ENCODE results near the gene FAM149A.

FAM149A gene

DNA sequence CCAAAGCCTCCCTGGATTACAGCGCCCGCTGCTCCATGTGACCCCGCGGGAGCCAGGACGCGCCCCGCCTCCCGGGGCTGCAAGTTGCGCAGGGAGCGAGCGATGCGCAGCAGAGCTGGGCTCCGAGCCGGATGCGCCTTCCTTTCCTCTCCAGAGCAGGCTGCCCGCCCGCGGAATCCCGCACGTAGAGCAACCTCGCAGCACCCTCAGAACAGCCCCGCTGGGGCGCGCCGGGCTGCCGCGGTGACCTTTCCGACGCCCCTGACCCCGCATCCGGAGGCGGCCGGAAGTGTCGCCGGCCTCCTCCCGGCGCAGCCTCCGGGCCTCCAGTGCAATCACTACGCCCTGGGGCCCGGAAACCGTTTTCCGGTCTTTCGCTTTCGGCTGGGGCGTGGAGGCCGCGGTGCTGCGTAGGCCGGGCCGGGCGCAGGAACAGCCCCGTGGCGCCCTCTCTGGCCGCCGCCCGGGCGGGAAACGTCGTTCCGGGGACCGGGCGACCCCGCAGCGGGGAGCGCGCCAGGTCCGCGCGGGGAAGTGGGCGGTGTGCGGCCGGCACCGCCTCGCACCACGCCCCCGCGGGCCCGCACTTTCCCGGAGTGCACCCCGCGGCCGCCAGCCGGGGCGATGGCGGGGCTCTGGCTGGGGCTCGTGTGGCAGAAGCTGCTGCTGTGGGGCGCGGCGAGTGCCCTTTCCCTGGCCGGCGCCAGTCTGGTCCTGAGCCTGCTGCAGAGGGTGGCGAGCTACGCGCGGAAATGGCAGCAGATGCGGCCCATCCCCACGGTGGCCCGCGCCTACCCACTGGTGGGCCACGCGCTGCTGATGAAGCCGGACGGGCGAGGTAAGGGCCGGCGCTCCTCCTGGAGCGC is 86.9 kb downstream of the FAM149A start, which contains the start of gene CYP4V2 (continued):
- TF ChIP-seq ZNF175 (tag by site-specific recombination; IDR thresholded peaks at IDR 0.05) (no peak), ZNF561 (tag by site-specific recombination; IDR thresholded peaks at IDR 0.05; ENCODE audit: borderline replicate concordance) (no peak; the same call in 1 of the 2 replicates), ZNF394 (tag by site-specific recombination; IDR thresholded peaks at IDR 0.05; ENCODE audit: borderline replicate concordance) (peak; percentile 43; the same call in 1 of the 2 replicates), ZNF174 (tag by site-specific recombination; IDR thresholded peaks at IDR 0.05) (no peak), ZNF132 (tag by site-specific recombination; IDR thresholded peaks at IDR 0.05; ENCODE audit: borderline replicate concordance) (no peak), ZNF37A (tag by site-specific recombination; IDR thresholded peaks at IDR 0.05) (no peak), ZNF514 (tag by site-specific recombination; IDR thresholded peaks at IDR 0.05) (no peak), ZNF239 (tag by site-specific recombination; IDR thresholded peaks at IDR 0.05) (no peak), SP2 (tag by site-specific recombination; IDR thresholded peaks at IDR 0.05) (peak; percentile 73), ZNF677 (tag by site-specific recombination; IDR thresholded peaks at IDR 0.05) (no peak), ZNF112 (tag by site-specific recombination; IDR thresholded peaks at IDR 0.05) (no peak), ZFP41 (tag by site-specific recombination; IDR thresholded peaks at IDR 0.05; ENCODE audit: borderline replicate concordance) (no peak), ZFP3 (tag by site-specific recombination; IDR thresholded peaks at IDR 0.05; ENCODE audit: low read depth) (no peak), ZNF202 (tag by site-specific recombination; IDR thresholded peaks at IDR 0.05; ENCODE audit: borderline replicate concordance) (no peak), ZSCAN16 (tag by site-specific recombination; IDR thresholded peaks at IDR 0.05) (no peak), MZF1 (tag by site-specific recombination; IDR thresholded peaks at IDR 0.05; ENCODE audit: borderline replicate concordance) (no peak), ZNF114 (tag by site-specific recombination; IDR thresholded peaks at IDR 0.05) (no peak), ZNF221 (tag by site-specific recombination; IDR thresholded peaks at IDR 0.05; ENCODE audit: borderline replicate concordance) (no peak)
- TF ChIP-seq, protein P1, sequence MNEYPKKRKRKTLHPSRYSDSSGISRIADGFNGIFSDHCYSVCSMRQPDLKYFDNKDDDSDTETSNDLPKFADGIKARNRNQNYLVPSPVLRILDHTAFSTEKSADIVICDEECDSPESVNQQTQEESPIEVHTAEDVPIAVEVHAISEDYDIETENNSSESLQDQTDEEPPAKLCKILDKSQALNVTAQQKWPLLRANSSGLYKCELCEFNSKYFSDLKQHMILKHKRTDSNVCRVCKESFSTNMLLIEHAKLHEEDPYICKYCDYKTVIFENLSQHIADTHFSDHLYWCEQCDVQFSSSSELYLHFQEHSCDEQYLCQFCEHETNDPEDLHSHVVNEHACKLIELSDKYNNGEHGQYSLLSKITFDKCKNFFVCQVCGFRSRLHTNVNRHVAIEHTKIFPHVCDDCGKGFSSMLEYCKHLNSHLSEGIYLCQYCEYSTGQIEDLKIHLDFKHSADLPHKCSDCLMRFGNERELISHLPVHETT (tag by site-specific recombination; IDR thresholded peaks at IDR 0.05) = no peak
- TF ChIP-seq, protein P2, sequence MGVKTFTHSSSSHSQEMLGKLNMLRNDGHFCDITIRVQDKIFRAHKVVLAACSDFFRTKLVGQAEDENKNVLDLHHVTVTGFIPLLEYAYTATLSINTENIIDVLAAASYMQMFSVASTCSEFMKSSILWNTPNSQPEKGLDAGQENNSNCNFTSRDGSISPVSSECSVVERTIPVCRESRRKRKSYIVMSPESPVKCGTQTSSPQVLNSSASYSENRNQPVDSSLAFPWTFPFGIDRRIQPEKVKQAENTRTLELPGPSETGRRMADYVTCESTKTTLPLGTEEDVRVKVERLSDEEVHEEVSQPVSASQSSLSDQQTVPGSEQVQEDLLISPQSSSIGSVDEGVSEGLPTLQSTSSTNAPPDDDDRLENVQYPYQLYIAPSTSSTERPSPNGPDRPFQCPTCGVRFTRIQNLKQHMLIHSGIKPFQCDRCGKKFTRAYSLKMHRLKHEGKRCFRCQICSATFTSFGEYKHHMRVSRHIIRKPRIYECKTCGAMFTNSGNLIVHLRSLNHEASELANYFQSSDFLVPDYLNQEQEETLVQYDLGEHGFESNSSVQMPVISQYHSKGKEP (tag by site-specific recombination; IDR thresholded peaks at IDR 0.05) = no peak
- TF ChIP-seq, protein P3, sequence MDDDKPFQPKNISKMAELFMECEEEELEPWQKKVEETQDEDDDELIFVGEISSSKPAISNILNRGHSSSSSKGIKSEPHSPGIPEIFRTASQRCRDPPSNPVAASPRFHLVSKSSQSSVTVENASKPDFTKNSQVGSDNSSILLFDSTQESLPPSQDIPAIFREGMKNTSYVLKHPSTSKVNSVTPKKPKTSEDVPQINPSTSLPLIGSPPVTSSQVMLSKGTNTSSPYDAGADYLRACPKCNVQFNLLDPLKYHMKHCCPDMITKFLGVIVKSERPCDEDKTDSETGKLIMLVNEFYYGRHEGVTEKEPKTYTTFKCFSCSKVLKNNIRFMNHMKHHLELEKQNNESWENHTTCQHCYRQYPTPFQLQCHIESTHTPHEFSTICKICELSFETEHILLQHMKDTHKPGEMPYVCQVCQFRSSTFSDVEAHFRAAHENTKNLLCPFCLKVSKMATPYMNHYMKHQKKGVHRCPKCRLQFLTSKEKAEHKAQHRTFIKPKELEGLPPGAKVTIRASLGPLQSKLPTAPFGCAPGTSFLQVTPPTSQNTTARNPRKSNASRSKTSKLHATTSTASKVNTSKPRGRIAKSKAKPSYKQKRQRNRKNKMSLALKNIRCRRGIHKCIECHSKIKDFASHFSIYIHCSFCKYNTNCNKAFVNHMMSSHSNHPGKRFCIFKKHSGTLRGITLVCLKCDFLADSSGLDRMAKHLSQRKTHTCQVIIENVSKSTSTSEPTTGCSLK (tag by site-specific recombination; IDR thresholded peaks at IDR 0.05) = no peak
- TF ChIP-seq, protein P4, sequence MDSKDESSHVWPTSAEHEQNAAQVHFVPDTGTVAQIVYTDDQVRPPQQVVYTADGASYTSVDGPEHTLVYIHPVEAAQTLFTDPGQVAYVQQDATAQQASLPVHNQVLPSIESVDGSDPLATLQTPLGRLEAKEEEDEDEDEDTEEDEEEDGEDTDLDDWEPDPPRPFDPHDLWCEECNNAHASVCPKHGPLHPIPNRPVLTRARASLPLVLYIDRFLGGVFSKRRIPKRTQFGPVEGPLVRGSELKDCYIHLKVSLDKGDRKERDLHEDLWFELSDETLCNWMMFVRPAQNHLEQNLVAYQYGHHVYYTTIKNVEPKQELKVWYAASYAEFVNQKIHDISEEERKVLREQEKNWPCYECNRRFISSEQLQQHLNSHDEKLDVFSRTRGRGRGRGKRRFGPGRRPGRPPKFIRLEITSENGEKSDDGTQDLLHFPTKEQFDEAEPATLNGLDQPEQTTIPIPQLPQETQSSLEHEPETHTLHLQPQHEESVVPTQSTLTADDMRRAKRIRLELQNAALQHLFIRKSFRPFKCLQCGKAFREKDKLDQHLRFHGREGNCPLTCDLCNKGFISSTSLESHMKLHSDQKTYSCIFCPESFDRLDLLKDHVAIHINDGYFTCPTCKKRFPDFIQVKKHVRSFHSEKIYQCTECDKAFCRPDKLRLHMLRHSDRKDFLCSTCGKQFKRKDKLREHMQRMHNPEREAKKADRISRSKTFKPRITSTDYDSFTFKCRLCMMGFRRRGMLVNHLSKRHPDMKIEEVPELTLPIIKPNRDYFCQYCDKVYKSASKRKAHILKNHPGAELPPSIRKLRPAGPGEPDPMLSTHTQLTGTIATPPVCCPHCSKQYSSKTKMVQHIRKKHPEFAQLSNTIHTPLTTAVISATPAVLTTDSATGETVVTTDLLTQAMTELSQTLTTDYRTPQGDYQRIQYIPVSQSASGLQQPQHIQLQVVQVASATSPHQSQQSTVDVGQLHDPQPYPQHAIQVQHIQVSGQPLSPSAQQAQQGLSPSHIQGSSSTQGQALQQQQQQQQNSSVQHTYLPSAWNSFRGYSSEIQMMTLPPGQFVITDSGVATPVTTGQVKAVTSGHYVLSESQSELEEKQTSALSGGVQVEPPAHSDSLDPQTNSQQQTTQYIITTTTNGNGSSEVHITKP (tag by site-specific recombination; IDR thresholded peaks at IDR 0.05) = no peak
- TF ChIP-seq, protein P5, sequence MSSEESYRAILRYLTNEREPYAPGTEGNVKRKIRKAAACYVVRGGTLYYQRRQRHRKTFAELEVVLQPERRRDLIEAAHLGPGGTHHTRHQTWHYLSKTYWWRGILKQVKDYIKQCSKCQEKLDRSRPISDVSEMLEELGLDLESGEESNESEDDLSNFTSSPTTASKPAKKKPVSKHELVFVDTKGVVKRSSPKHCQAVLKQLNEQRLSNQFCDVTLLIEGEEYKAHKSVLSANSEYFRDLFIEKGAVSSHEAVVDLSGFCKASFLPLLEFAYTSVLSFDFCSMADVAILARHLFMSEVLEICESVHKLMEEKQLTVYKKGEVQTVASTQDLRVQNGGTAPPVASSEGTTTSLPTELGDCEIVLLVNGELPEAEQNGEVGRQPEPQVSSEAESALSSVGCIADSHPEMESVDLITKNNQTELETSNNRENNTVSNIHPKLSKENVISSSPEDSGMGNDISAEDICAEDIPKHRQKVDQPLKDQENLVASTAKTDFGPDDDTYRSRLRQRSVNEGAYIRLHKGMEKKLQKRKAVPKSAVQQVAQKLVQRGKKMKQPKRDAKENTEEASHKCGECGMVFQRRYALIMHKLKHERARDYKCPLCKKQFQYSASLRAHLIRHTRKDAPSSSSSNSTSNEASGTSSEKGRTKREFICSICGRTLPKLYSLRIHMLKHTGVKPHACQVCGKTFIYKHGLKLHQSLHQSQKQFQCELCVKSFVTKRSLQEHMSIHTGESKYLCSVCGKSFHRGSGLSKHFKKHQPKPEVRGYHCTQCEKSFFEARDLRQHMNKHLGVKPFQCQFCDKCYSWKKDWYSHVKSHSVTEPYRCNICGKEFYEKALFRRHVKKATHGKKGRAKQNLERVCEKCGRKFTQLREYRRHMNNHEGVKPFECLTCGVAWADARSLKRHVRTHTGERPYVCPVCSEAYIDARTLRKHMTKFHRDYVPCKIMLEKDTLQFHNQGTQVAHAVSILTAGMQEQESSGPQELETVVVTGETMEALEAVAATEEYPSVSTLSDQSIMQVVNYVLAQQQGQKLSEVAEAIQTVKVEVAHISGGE (tag by site-specific recombination; conservative IDR thresholded peaks at IDR 0.05; ENCODE audit: low read depth) = peak; percentile 93
- TF ChIP-seq, protein P6, sequence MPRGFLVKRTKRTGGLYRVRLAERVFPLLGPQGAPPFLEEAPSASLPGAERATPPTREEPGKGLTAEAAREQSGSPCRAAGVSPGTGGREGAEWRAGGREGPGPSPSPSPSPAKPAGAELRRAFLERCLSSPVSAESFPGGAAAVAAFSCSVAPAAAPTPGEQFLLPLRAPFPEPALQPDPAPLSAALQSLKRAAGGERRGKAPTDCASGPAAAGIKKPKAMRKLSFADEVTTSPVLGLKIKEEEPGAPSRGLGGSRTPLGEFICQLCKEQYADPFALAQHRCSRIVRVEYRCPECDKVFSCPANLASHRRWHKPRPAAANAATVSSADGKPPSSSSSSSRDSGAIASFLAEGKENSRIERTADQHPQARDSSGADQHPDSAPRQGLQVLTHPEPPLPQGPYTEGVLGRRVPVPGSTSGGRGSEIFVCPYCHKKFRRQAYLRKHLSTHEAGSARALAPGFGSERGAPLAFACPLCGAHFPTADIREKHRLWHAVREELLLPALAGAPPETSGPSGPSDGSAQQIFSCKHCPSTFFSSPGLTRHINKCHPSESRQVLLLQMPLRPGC (tag by site-specific recombination; IDR thresholded peaks at IDR 0.05) = peak; percentile 29; the same call in 1 of the 2 replicates

Data from HEK293 (cell line).